ENCODE measurements around the gene GSG1L.

Gene GSG1L

GRCh38 chr16:27784351-27785306 lies 278.9 kb downstream of the GSG1L start:
- no peak for DNase-seq

- DNase-seq, result no peak
These were observed 281.3 kb downstream of the GSG1L start for GRCh38 chr16:27781981-27782880.

DNA sequence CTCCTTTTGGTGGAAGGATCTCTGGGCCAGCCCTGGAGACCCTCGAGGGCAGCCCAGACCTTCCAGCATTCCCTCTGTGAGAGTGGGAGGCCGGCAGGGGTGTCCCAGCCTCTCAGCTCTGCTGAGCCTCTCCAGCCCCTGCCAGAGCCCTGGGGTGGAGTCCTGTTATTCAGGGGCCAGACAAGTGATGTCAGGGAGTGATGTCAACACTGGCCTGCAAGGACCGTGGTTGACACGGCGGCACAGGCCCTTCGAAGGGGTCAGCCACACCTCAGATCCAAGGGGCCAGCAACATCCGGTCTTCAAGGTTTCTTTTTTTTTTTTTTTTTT lies 282.4 kb downstream of the GSG1L start:
- DNase-seq, result no peak

DNA sequence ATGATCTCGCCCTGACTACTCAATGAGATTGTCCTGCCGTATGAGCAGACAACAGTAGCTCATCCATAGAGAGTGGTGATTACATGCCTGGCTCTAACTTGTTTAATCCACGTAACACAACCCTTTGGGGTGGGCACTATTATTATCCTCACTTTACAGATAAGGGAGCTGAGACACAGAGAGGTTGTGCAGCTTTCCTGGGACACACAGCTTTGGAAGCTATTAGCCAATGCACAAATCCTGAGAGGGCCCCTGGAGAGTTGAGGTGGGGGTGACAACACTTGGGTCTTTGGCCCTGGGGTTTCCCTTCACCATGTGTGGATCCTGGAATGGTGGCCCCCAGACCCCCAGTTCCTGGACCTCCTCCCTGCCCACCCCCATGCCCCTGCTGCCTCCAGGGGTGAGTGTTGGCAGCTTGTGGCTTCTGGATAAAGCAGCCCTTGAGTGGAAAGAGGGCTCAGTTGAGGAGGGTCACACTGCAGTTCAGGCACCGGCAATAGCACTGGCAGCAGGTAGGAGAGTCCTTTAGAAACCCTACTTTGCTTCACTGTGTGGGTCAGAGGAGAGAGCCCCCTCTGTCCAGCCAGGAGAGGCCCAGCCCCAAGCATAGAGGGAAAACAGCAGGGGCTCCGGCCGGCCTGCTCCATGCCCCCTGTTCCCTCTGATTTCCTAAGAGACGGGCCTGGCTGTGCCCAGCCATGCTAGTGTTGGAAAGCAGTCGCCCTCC lies 282.9 kb downstream of the GSG1L start:
- DNase-seq, result no peak

- no peak for DNase-seq
These were observed 283.8 kb downstream of the GSG1L start for GRCh38 chr16:27779641-27780164.

GRCh38 chr16:27778926-27779570 lies 284.5 kb downstream of the GSG1L start:
- DNase-seq, result no peak

DNA sequence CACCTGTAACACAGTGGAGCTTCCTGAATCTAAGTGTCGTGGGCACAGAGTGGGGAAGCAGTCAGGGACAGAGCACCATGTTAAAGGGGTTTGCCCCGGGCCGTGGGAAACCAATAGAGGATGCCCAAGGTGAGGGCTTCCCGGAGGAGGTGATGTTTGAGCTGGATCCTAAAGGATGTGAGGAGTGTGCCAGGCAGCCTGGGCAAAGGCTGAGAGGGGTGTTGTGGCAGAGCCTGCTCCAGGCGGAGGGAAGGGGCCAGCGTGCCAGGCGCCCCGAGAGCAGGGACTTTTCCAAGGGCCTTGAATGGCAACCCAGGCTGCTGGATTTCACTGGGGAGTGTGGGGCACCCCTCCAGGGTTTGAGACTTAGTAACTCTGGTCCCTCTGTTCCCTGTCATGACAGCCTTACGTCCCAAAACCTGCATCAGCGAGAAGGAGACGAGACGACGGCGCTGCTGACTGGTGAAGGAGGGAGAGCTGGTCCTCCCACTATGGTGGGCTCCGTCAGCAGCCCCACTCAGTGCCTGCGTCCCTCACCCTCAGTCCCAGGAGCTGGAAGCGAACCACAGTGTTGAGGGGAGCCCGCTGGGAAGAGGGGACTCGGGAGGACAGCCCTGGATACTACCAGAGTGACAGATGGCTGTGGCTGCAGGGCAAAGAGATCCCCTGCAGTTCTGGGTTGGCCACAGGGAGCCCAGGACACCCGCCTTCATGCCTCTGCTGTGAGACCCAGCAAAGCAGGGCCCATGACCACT lies 285.2 kb downstream of the GSG1L start:
- DNase-seq, result no peak

DNA sequence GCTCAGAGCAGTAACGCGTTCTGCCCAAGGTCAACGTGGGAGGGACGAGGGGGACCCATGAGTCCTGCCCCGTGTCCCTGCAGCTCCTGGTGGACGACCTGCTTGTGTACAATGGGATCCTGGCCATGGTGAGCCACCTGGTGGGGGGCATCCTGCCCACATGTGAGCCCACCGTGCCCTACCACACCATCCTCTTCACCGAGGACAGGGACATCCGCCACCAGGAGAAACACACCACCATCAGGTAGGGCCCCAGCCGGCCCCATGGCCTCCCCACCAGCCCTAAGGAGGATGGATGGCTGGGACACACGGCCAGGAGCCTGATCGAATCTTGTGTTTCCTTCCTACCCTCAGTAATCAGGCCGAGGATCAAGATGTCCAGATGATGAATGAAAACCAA lies 286.0 kb downstream of the GSG1L start:
- no peak for DNase-seq

DNA sequence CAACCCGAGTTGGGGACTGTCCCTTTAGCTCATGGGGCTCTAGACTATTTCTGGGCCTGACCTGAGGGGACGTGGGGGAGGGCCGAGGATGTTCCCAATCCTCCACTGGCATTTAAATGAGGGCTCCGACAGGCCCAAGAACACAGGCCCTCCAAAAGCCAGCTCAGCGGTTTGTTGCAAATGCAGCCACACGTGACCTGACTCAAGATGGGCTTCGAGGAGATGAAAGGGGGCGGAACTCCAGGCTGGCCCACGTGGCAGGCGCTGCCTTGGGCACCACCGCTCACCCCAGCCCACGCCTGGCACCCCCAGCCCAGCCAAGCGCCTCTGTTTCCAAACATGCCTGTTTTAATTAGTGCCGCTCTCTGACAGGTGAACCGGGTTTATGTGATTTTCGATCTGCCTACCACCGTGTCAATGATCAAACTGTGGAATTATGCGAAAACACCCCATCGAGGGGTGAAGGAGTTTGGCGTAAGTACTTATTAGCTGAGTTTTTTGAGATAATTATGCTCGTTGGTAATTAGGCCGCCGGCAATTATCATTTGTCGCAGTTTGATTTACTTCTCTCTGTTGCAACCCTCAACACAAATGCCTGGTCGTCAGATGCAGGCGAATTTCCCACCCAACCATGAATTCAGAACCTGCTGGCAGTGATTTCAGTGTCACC lies 286.8 kb downstream of the GSG1L start:
- DNase-seq, result no peak

DNA sequence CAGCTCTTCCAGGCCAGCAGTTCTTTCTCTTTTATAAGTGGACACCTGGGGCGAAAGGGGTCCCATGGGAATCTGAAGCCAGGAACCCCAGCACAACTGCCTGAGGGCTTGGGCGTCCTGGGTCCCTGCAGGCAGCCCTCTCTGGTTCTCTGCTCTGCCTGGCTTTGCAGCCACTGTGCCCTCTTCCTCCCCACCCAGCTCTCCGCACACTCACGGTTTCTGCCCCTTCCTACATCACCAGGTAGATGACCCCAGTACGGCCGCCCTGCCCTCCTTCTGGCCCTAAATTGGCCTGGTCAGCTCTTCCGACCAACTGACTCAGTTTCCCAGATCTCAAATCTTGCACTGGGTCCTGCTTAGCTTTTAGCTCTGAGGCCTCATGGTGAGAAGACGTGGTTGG lies 288.3 kb downstream of the GSG1L start:
- DNase-seq, result no peak

- DNase-seq, result no peak
These were observed 288.7 kb downstream of the GSG1L start for GRCh38 chr16:27774779-27775178.

DNA sequence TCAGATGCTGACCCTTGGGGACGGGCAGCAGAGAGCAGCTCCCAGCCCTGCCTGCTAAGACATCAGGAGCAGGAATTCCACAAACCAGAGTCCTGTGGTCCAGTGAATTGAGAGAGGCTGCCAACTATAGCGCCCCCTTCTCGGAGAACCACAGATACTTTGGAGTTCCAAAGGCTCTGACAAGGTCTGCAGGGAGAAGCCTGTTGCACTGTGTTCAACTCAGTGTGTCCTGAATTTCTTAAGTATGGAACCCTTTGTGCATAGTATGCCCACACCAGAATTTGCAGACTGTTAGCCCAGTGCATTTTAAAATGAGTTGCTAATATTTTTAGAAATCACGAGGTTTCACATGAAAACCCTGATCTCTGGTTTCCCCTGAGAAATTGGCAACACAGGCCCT lies 290.2 kb downstream of the GSG1L start:
- no peak for DNase-seq

GRCh38 chr16:27772093-27772825 lies 291.3 kb downstream of the GSG1L start:
- DNase-seq, result no peak

DNA sequence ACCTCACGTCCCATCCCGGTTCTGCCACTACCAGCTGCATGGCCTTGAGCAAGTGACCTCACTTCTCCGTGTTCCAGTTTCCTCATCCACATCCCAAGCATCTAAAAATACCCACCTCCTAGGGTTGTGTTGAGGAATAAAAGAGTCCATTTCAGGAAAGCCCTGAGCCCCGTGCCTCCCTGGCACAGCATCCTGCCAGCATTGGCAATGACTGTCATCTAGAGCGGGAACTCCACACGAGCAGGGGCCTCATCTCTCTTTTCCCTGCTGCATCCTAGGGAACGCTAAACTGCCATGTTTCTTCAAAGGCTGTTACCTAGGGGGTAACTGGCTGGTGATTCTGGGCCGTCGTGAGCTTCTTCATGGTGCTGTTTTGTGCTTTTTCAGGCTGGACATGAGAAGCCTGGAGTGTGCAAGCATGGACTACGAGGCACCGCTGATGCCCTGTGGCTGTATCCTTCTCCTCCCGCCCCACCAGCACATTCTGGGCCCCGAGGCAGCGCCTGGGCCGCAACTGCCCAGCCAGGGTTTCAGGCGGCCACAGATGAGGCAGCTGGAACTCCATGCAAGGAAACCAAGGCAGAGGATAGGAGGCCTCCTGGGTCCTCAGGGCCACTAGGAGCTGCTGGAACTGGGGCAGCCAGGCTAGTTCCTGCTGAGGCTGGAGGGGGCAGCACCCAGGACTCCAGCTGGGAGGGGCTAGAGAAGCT lies 292.2 kb downstream of the GSG1L start:
- DNase-seq, result no peak

DNA sequence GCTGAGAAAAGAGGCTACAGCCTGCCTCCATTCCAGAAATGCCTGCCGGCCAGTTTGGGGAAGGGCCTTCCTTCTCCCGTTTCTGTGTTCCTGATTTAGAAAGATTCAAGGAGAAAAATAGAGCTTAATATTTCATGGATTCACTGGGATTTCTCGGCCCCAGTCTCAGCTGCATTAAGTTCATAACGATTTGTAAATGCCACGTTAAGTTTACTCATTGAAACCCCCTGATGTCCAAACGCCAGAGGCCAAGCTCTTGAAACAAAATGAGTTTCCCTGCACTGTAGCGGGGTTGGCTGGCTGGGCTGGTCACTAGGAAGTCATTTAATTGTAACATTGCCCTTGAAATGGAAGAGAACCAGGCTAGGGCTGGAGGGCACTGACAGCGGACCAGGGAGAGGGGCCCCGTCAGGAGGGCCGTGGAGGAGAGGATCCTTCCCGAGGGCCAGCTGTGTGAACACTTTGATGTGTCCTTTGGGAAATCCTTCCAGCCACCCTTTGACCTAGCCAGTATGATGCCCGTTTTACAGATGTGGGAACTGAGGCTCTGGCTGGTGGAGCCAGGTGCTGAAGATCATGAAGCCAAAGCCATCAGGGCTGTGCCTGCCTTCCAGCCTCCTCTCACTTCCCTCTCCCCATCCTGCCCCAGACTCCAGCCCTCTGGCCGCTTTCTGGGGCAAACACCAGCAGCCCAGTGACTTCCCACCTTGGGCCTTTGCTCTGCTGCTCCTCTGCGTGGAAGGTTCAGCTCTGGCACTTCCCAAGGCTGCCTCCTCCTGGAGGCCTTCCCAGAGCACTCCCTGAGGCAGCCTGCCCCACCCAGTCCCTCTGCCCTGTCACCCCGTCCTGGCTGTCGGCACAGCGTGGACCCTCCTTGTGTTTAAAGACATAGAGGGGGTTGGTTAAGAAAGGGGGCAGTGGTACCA lies 293.0 kb downstream of the GSG1L start:
- no peak for DNase-seq

- DNase-seq, result no peak
These were observed 293.8 kb downstream of the GSG1L start for GRCh38 chr16:27769561-27770255.

- no peak for DNase-seq
These were observed 294.8 kb downstream of the GSG1L start for GRCh38 chr16:27768651-27769272.

Measured in hematopoietic multipotent progenitor cell treated with erythropoietin and hydrocortisone succinate and interleukin-3 and kit ligand, for 8 days (in vitro differentiated cells).